Measurements from ENCODE around the gene FBXL7.

The FBXL7 gene

GRCh38 chr5:15938961-15939360, 439.0 kb downstream of the FBXL7 start:
- DNase-seq (ENCODE audit: low read depth in 2 of 2) = no peak

GRCh38 chr5:15940905-15941304, 440.9 kb downstream of the FBXL7 start:
- DNase-seq (ENCODE audit: low read depth in 2 of 2) = no peak

GRCh38 chr5:15943487-15943886, 443.5 kb downstream of the FBXL7 start:
- DNase-seq (ENCODE audit: low read depth in 2 of 2) = no peak

- DNase-seq (ENCODE audit: low read depth in 2 of 2) = no peak
These were observed 446.0 kb downstream of the FBXL7 start for GRCh38 chr5:15946026-15946425.

GRCh38 chr5:15948190-15948589, 448.2 kb downstream of the FBXL7 start:
- DNase-seq (ENCODE audit: low read depth in 2 of 2) = no peak

GRCh38 chr5:15951126-15951525, 451.1 kb downstream of the FBXL7 start:
- no peak for DNase-seq (ENCODE audit: low read depth in 2 of 2)

GRCh38 chr5:15951550-15951949, 451.6 kb downstream of the FBXL7 start:
- DNase-seq (ENCODE audit: low read depth in 2 of 2) = no peak

- no peak for DNase-seq (ENCODE audit: low read depth in 2 of 2)
These were observed 456.6 kb downstream of the FBXL7 start for GRCh38 chr5:15956622-15957021.

GRCh38 chr5:15957124-15957523, 457.1 kb downstream of the FBXL7 start:
- no peak for DNase-seq (ENCODE audit: low read depth in 2 of 2)

- no peak for DNase-seq (ENCODE audit: low read depth in 2 of 2)
These were observed 459.6 kb downstream of the FBXL7 start for GRCh38 chr5:15959370-15960164.

GRCh38 chr5:15966066-15966640, 466.2 kb downstream of the FBXL7 start:
- DNase-seq (ENCODE audit: low read depth in 2 of 2) = no peak

GRCh38 chr5:15966651-15967050, 466.7 kb downstream of the FBXL7 start:
- DNase-seq (ENCODE audit: low read depth in 2 of 2) = no peak

- no peak for DNase-seq (ENCODE audit: low read depth in 2 of 2)
These were observed 469.0 kb downstream of the FBXL7 start for GRCh38 chr5:15968993-15969392.

- DNase-seq (ENCODE audit: low read depth in 2 of 2) = no peak
These were observed 477.9 kb downstream of the FBXL7 start for GRCh38 chr5:15977851-15978250.

GRCh38 chr5:15980835-15981234, 480.9 kb downstream of the FBXL7 start:
- DNase-seq (ENCODE audit: low read depth in 2 of 2) = no peak

GRCh38 chr5:15983392-15983791, 483.4 kb downstream of the FBXL7 start:
- no peak for DNase-seq (ENCODE audit: low read depth in 2 of 2)

All from stimulated activated CD8-positive, alpha-beta memory T cell treated with anti-CD3 and anti-CD28 coated beads, Interleukin-2, amount 100 ng/mL, for 48 hours (primary cell).